GM06990 (cell line): ENCODE data around the gene CD99.

ENCODE experiments used
- DNase-seq: peaks from one replicate; pipeline ENCODE4 v3.0.0-alpha.2; 2011; ENCODE audit not compliant: insufficient read length; ENCODE audit errors: extremely low read depth
- H3K27me3 ChIP-seq: replicated peaks from 2 replicates; pipeline ENCODE4 v1.6.0; 2011; ENCODE audit warnings: low read length; ENCODE audit not compliant: control insufficient read depth, insufficient read depth
- H3K36me3 ChIP-seq: 2 replicates; pipeline ENCODE4 v1.5.1; 2011; ENCODE audit warnings: low read length; ENCODE audit not compliant: control insufficient read depth, insufficient read depth
- H3K4me3 ChIP-seq: replicated peaks from 2 replicates; pipeline ENCODE4 v1.5.1; 2011; ENCODE audit warnings: low read depth, mild to moderate bottlenecking, control low read depth, low read length
- TF ChIP-seq, protein P1 (sequence below): IDR thresholded peaks from 2 replicates; pipeline ENCODE4 v1.5.1; 2011; ENCODE audit warnings: low read length, control low read depth, mild to moderate bottlenecking, inconsistent platforms; ENCODE audit not compliant: insufficient read depth, poor library complexity, severe bottlenecking

Gene CD99, protein sequence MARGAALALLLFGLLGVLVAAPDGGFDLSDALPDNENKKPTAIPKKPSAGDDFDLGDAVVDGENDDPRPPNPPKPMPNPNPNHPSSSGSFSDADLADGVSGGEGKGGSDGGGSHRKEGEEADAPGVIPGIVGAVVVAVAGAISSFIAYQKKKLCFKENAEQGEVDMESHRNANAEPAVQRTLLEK

DNA sequence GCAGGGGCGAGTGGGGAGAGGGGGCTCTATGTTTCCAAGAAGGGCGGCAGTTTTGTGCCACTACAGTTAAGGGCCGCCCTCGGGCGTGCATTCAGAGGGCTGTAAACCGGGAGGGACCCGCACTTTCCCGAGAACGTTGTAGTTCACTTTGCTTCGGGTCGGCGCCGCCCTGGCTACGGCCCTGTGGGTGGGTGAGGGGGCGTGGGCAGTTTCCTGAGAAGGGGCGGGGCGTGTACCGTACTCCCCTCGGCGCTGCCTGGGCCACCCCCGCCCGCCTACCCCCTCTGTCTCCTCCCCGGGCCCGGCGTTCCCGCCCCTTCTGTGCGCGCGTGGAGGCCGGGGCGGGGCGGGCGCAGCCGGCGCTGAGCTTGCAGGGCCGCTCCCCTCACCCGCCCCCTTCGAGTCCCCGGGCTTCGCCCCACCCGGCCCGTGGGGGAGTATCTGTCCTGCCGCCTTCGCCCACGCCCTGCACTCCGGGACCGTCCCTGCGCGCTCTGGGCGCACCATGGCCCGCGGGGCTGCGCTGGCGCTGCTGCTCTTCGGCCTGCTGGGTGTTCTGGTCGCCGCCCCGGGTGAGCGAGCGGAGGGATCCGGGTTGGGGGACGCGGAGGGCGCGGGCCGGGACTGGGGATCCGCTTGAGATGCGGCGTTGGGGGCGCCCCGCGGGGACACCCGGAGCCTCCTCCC is at the start of gene CD99:
Gene CD99 (plus strand): TSS at position 440 of the 687 bp plus-strand sequence. CDS start 66 bp downstream, at position 506.
- Histone ChIP-seq H3K36me3 (no peaks in the 10 kb centered on the region), H3K27me3 (no peaks in the 10 kb centered on the region), H3K4me3 (peak within 1 kb of the TSS; percentile 73)
- DNase-seq, result peak; percentile 92
- TF ChIP-seq, protein P1, sequence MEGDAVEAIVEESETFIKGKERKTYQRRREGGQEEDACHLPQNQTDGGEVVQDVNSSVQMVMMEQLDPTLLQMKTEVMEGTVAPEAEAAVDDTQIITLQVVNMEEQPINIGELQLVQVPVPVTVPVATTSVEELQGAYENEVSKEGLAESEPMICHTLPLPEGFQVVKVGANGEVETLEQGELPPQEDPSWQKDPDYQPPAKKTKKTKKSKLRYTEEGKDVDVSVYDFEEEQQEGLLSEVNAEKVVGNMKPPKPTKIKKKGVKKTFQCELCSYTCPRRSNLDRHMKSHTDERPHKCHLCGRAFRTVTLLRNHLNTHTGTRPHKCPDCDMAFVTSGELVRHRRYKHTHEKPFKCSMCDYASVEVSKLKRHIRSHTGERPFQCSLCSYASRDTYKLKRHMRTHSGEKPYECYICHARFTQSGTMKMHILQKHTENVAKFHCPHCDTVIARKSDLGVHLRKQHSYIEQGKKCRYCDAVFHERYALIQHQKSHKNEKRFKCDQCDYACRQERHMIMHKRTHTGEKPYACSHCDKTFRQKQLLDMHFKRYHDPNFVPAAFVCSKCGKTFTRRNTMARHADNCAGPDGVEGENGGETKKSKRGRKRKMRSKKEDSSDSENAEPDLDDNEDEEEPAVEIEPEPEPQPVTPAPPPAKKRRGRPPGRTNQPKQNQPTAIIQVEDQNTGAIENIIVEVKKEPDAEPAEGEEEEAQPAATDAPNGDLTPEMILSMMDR, result no peak

DNA sequence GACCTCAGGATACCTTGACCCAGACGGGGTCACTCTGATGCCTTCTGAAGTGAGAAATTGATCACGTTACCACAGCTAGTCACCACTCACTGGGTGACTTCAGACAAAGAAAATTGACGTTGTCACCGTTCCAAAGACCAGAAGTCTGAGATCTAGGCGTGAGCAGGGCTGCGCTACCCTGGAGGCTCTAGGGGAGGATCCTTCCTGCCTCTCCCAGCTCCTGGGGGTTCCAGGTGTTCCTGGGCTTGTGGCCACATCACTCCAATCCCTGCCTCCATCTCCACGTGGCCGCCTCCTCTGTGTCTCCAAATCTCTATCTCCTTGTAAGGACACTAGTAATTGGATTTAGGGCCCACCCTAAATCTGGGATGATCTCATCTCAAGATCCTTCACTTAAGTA is 48.9 kb upstream of the CD99 start:
- TF ChIP-seq, protein P1, result no peak
- DNase-seq, result no peak
- Histone ChIP-seq H3K36me3 (no peaks in the 10 kb centered on the region), H3K27me3 (no peaks in the 10 kb centered on the region), H3K4me3 (no peak overlapping the region)

DNA sequence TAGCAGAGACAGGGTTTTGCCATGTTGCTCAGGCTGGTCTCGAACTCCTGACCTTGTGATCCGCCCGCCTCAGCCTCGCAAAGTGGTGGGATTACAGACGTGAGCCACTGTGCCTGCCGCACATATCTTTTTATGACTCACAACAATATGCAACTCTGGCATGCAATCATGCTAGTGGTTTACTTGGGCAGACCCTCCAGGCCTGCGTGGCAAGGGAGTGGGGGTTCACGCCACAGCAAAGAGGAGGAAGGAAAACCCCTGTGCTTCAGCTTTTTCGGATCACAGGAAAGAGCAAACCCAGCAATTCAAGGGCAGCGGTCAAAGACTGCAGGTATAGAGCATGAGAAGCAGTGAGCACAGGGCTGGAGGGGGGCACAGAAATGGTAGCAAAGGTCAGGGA is 48.3 kb upstream of the CD99 start:
- Histone ChIP-seq H3K27me3 (no peaks in the 10 kb centered on the region), H3K4me3 (no peak overlapping the region), H3K36me3 (no peaks in the 10 kb centered on the region)
- TF ChIP-seq, protein P1, result no peak
- DNase-seq, result no peak

DNA sequence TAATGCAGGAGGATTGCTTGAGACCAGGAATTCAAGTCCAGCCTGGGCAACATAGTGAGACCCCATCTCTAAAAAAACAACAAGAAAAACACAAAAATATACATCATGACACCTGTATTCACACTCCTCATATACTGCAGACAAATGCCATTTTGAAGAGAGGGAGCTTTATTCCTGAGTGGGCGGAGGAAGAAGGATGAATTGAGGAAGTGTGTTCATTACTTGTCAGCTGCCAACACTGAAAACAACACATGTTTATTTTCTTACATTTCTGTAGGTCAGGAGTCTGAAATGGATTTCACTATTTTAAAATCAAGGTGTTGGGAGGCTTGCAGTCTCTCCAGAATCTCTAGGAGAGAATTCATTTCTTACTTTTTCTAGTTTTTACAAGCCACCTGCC is 47.2 kb upstream of the CD99 start:
- Histone ChIP-seq H3K36me3 (no peaks in the 10 kb centered on the region), H3K27me3 (no peaks in the 10 kb centered on the region), H3K4me3 (no peak overlapping the region)
- DNase-seq, result no peak
- TF ChIP-seq, protein P1, result no peak

DNA sequence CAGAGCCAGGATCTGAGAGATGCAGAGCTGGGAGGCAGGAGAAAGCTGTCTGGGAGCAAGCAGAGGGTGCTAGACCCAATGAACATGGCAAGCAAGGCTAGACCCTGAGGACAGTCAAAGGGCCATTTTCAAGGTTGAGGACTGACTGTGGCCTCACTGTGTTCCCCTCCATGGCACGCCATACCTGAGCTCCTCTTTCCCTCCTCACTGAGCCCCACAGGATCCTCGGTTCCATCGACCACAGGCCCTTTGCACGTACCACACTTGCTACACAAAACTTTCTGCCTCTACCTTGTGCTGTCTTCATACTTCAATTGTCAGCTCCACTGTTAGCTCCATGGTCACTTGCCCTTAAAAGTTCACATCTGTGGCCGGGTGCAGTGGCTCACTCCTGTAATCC is 45.5 kb upstream of the CD99 start:
- TF ChIP-seq, protein P1, result no peak
- Histone ChIP-seq H3K4me3 (no peak overlapping the region), H3K36me3 (no peaks in the 10 kb centered on the region), H3K27me3 (no peaks in the 10 kb centered on the region)
- DNase-seq, result no peak

DNA sequence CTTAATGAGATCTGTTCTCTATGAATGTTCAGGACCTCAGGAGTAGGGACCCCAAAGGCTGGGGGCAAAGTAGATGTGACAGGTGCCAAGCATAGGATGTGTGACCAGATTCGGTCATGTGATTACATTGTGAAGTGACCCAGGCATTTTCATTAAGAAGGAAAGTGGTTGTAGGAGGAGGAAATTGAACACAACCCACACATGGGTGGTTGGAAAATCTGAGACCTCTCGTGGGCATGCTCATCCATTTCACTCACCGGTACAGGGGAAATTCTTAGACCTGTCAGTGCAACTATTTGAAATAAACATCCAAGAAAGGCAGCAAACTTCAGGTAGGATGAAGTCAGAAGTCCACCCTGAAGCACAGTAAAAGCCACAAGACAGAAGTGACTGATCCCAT is 43.5 kb upstream of the CD99 start:
- TF ChIP-seq, protein P1, result no peak
- Histone ChIP-seq H3K36me3 (no peaks in the 10 kb centered on the region), H3K4me3 (no peak overlapping the region), H3K27me3 (no peaks in the 10 kb centered on the region)
- no peak for DNase-seq
